Sigmoid colon (tissue), 7 donors: ENCODE data around the gene POC5. TPM values are rescaled to one million over a fixed set of nuclear protein-coding genes. Genes with fewer than 3 reads are reported as not detected.

Experiments
- DNase-seq: peaks from one replicate; pipeline ENCODE4 v3.0.0-alpha.2; 2019
- H3K27ac ChIP-seq, 4 donors: fragments of 200-600 bp; sonication (generic); one replicate each; pipeline ENCODE4 v1.5.1; 2016 to 2019; ENCODE audit warnings: mild to moderate bottlenecking in 1 of 4
- H3K27me3 ChIP-seq, 3 donors: fragments of 200-600 bp; sonication (generic); one replicate each; pipeline ENCODE4 v1.5.1; 2019; ENCODE audit warnings: mild to moderate bottlenecking in 1 of 3
- H3K36me3 ChIP-seq, 4 donors: fragments of 200-600 bp; sonication (generic); one replicate each; pipeline ENCODE4 v1.5.1; 2016 to 2019
- H3K4me1 ChIP-seq, 4 donors: fragments of 200-600 bp; sonication (generic); one replicate each; pipeline ENCODE4 v1.5.1; 2017 to 2019
- H3K4me3 ChIP-seq, 4 donors: fragments of 200-600 bp; sonication (generic); one replicate each; pipeline ENCODE4 v1.5.1; 2017 to 2019; ENCODE audit warnings: mild to moderate bottlenecking in 2 of 4, moderate library complexity in 1 of 4
- H3K9me3 ChIP-seq, 4 donors: fragments of 200-600 bp in 3 of 4; sonication (generic) in 3 of 4; one replicate each; pipeline versions ENCODE4 v1.5.1 to v1.6.1; 2013 to 2019
- EP300 ChIP-seq, 4 donors: sonication (generic); formaldehyde crosslinking; IDR thresholded peaks; one replicate each; pipeline ENCODE4 v1.6.1; 2017; ENCODE audit warnings: antibody characterized with exemption in 4 of 4
- POLR2A ChIP-seq, 2 donors: fragments of 450-650 bp; IDR thresholded peaks; one replicate each; pipeline ENCODE4 v1.6.1; 2016; ENCODE audit warnings: antibody characterized with exemption in 2 of 2, mild to moderate bottlenecking in 2 of 2, moderate library complexity in 2 of 2
- POLR2AphosphoS5 ChIP-seq, 4 donors: sonication (generic); formaldehyde crosslinking; IDR thresholded peaks; one replicate each; pipeline ENCODE4 v1.6.1; 2017; ENCODE audit warnings: antibody characterized with exemption in 4 of 4
- WGBS, 2 donors: extraction: QIAGEN DNeasy Blood & Tissue Kit; methylation state at CpG; one replicate each; pipeline ENCODE4 v1.1.7; 2013; 5-methylcytosine and 5-hydroxymethylcytosine counted together
- intact Hi-C: fragments of 100-400 bp; cut with DNase I; formaldehyde crosslinking; loops from one replicate; pipeline ENCODE4 v1.15.1; 2023
- polyA plus RNA-seq, 3 donors: library from polyadenylated mRNA; stranded (reverse); fragments of 200-250 nt; gene quantifications; one replicate each; pipeline ENCODE4 v1.2.3, GENCODE V29; 2013
- total RNA-seq, 4 donors: library from RNA; depleted of rRNA; stranded (reverse); fragments of >200 nt; gene quantifications; one replicate each; pipeline ENCODE4 v1.1.0, GENCODE V29; 2016
- TF ChIP-seq, protein P1 (sequence below), 4 experiments: fragments of 450-650 bp in 3 of 4; fragments of 200-600 bp in 1 of 4; IDR thresholded peaks; one replicate each; pipeline ENCODE4 v1.5.1; 2016 to 2019; ENCODE audit warnings: antibody characterized with exemption in 4 of 4, mild to moderate bottlenecking in 3 of 4, moderate library complexity in 2 of 4
- donor health status: healthy with polysubstance abuse.
- donor health status: Bipolar disorder and iron deficiency.
- donor health status: healthy.

The POC5 gene
- total and polyA plus RNA-seq, 7 donors, result 4.4 to 16.6 (median 8.2) TPM

DNA sequence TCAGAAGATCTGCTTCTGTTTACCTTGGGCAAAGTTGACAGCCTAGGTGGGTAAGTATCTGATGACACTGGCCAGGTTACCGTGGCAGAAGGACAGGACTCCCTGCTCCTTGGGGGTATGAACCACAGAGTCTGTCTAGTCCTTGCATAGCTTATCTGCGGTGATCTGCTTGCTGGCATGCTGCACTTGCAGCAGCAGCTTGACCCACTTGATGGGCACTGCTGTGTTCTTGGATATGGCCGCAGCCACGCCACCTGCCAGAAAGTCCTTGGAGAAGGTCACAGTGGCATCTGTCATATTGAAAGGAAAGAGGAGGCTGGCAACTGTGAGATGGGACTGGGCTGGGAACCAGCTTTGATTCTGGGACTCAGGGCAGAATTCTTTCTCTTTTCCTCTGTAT, 35.9 kb upstream of the POC5 start:
- Histone ChIP-seq H3K27ac (no peak overlapping the region), H3K36me3 (no peaks in the 10 kb centered on the region), H3K27me3 (no peaks in the 10 kb centered on the region), H3K4me3 (no peak overlapping the region), H3K4me1 (no peaks in the 10 kb centered on the region), H3K9me3 (no peaks in the 10 kb centered on the region)
- TF ChIP-seq EP300 (IDR thresholded peaks at IDR 0.05) (no peak), POLR2A (IDR thresholded peaks at IDR 0.05) (no peak), POLR2AphosphoS5 (IDR thresholded peaks at IDR 0.05) (no peak)
- TF ChIP-seq, protein P1, sequence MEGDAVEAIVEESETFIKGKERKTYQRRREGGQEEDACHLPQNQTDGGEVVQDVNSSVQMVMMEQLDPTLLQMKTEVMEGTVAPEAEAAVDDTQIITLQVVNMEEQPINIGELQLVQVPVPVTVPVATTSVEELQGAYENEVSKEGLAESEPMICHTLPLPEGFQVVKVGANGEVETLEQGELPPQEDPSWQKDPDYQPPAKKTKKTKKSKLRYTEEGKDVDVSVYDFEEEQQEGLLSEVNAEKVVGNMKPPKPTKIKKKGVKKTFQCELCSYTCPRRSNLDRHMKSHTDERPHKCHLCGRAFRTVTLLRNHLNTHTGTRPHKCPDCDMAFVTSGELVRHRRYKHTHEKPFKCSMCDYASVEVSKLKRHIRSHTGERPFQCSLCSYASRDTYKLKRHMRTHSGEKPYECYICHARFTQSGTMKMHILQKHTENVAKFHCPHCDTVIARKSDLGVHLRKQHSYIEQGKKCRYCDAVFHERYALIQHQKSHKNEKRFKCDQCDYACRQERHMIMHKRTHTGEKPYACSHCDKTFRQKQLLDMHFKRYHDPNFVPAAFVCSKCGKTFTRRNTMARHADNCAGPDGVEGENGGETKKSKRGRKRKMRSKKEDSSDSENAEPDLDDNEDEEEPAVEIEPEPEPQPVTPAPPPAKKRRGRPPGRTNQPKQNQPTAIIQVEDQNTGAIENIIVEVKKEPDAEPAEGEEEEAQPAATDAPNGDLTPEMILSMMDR (IDR thresholded peaks at IDR 0.05), result no peak
- DNase-seq, result no peak
- intact Hi-C loops, result no loop called here
- WGBS, 2 donors, result 92 to 96% methylated on average over 4 of the region's 4 CpGs

DNA sequence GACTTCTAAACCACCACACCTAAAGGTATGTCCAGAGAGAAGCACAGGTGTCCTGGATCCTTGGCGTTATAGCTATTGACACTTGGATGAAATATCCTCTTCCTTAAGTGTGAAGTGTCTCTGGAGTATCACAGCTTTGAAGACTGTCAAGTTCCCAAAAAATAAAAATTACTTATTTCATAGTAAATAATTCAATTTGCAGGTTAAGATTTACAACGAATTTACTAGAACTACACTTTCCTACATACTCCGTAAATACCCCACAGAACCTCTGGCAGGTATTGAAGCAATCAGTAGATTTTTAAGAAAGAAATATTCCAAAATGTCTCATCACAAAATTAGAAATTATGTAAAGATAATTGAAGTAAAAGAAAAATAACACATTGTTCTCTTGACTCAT, 27.1 kb upstream of the POC5 start:
- H3K27ac ChIP-seq, result no peak overlapping the region
- WGBS, 2 donors, result 87 to 91% methylated on average over 3 of the region's 3 CpGs
- H3K4me3 ChIP-seq, result no peak overlapping the region
- DNase-seq, result no peak
- H3K36me3 ChIP-seq, result no peaks in the 10 kb centered on the region
- no peaks in the 10 kb centered on the region for H3K4me1 ChIP-seq
- H3K27me3 ChIP-seq, result no peaks in the 10 kb centered on the region
- intact Hi-C loops, result no loop called here
- TF ChIP-seq, protein P1 (IDR thresholded peaks at IDR 0.05), result no peak
- no peak for TF ChIP-seq EP300 (IDR thresholded peaks at IDR 0.05)
- no peak for TF ChIP-seq POLR2AphosphoS5 (IDR thresholded peaks at IDR 0.05)
- TF ChIP-seq POLR2A (IDR thresholded peaks at IDR 0.05), result no peak
- H3K9me3 ChIP-seq, result no peaks in the 10 kb centered on the region

- Histone ChIP-seq H3K4me1 (no peaks in the 10 kb centered on the region), H3K27ac (no peak overlapping the region), H3K36me3 (no peaks in the 10 kb centered on the region), H3K27me3 (peaks cover 0 to 5% (median 0%) of the 10 kb centered on the region in 3 donors), H3K9me3 (no peaks in the 10 kb centered on the region), H3K4me3 (no peak overlapping the region)
- TF ChIP-seq POLR2A (IDR thresholded peaks at IDR 0.05) (no peak), POLR2AphosphoS5 (IDR thresholded peaks at IDR 0.05) (no peak), EP300 (IDR thresholded peaks at IDR 0.05) (no peak)
- TF ChIP-seq, protein P1 (IDR thresholded peaks at IDR 0.05), result no peak
- no peak for DNase-seq
- 93% methylated on average over 8 of the region's 8 CpGs for WGBS, 2 donors
- intact Hi-C loops, result no loop called here
Observed at GRCh38 chr5:75736273-75736672, 19.0 kb upstream of the POC5 start.

DNA sequence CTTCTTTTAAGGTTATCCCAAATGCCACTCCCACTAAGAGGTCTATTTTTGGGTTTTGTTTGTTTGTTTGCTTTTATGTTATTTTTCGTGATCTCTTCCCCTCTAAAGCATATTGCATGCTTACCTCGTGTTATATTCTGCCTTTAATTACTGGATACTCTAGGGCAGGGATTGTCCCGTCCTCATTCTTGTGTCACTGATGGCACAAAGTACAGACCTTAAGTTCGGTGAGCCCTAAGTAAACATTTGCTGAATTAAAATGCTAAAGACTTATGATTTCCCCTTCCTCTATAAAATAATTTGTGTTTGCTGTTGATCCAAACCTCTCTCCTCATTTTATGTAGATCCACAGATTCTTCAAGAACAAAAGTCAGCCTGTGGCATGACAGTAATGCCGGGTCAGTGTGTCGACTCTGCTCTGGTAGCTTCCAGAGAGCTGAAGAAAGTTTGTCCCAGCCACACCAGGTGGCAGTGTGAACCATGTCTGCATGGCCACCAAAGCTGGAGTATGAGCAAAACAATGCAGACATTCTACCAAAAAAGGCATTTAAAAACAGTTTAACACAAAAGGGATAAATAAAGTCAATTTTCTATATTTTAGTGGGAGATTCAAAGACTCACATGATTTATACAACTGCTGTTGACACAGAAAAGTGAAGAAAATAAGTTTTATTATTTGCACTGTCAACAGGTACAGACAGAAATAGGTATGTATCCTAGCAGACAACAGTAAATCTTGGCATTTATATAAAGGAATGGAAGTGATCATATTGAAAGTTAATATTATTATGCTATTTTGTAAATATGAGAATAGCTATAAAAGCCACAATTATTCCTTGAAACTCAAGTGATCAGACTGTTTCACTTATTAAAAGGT, 17.9 kb upstream of the POC5 start:
- TF ChIP-seq POLR2A (IDR thresholded peaks at IDR 0.05) (no peak), POLR2AphosphoS5 (IDR thresholded peaks at IDR 0.05) (no peak), EP300 (IDR thresholded peaks at IDR 0.05) (no peak)
- TF ChIP-seq, protein P1 (IDR thresholded peaks at IDR 0.05), result no peak
- 9 to 44% methylated on average over 6 of the region's 6 CpGs for WGBS, 2 donors
- intact Hi-C loops, result no loop called here

More for the DNA sequence above, 17.9 kb upstream of the POC5 start:
- no peaks in the 10 kb centered on the region for H3K4me1 ChIP-seq
- H3K4me3 ChIP-seq, result no peak overlapping the region
- H3K27ac ChIP-seq, result no peak overlapping the region
- no peaks in the 10 kb centered on the region for H3K36me3 ChIP-seq
- no peak for DNase-seq
- H3K9me3 ChIP-seq, result no peaks in the 10 kb centered on the region
- peaks cover 0 to 5% (median 0%) of the 10 kb centered on the region in 3 donors for H3K27me3 ChIP-seq
